ENCODE measurements around the gene FAT1.

The FAT1 gene

DNA sequence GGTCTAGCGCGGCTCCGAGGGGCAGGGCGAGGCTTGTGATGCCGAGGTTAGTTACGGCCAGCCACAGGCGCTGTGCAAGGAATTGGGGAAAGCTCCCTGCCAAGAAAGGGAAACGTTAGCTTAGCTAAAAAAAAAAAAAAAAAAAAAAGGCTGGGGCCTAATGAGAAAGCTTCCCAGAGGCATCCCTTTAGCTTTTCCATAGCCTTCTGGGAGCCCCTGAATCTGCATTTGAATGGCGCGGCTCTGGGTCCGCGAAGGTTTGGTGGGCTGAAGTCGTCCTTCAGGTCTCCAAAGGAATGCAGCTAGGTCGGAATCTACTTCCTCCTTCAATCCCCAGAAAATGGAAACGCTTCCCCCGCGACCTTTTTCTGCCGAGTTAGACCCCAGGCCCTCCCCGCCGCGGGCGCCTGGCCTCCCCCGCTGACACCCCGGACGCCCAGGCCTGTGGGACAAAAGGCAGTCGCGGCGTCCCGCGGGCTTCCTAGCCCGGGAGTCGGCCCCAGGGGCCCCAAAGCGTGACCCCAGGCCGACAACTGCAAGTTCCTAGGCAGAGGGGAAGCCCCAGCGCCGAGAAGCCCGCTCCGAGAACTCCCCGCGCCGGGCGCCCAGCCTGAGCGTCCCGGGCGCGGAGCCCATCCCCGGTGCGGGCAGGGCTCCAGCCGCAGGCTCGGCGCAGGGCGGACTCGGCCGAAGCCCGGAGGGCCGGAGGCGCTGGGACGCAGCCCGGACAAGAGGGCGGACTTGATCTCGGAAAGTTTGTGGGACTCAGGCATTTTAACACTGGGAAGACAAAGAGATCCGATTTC is 605 bp upstream of the FAT1 start:
- TF ChIP-seq, protein P1, sequence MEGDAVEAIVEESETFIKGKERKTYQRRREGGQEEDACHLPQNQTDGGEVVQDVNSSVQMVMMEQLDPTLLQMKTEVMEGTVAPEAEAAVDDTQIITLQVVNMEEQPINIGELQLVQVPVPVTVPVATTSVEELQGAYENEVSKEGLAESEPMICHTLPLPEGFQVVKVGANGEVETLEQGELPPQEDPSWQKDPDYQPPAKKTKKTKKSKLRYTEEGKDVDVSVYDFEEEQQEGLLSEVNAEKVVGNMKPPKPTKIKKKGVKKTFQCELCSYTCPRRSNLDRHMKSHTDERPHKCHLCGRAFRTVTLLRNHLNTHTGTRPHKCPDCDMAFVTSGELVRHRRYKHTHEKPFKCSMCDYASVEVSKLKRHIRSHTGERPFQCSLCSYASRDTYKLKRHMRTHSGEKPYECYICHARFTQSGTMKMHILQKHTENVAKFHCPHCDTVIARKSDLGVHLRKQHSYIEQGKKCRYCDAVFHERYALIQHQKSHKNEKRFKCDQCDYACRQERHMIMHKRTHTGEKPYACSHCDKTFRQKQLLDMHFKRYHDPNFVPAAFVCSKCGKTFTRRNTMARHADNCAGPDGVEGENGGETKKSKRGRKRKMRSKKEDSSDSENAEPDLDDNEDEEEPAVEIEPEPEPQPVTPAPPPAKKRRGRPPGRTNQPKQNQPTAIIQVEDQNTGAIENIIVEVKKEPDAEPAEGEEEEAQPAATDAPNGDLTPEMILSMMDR (conservative IDR thresholded peaks at IDR 0.05), result no peak
- peak overlapping the region; percentile 89 for H3K27ac ChIP-seq

DNA sequence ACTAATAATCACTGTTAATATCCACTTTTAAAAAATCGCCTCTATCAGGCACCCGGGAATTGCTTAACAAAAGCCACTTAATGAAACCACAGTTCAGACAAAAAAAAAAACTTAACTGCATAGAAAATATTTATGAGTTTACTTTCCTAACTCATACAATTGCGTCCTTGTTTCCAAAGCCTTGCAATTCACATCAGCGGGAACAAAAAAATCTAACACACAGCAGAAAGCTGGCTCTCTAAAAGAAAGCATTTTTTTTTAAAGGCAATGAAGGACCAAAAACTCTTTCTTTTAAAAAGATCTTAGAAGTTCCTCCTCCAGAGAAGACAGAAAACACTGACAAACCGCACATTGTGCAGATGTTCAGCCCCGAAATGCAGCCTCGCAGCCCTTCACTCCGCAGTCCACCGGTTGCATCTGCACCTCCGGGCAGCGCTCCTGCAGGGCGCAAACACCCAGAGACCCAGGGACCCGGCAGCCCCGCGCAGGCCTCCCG is 812 bp downstream of the FAT1 start:
- H3K27ac ChIP-seq, result peak overlapping the region; percentile 89
- TF ChIP-seq, protein P1 (conservative IDR thresholded peaks at IDR 0.05), result 0 out of 2 replicates have a peak, but pooled peaks have one; percentile 3

DNA sequence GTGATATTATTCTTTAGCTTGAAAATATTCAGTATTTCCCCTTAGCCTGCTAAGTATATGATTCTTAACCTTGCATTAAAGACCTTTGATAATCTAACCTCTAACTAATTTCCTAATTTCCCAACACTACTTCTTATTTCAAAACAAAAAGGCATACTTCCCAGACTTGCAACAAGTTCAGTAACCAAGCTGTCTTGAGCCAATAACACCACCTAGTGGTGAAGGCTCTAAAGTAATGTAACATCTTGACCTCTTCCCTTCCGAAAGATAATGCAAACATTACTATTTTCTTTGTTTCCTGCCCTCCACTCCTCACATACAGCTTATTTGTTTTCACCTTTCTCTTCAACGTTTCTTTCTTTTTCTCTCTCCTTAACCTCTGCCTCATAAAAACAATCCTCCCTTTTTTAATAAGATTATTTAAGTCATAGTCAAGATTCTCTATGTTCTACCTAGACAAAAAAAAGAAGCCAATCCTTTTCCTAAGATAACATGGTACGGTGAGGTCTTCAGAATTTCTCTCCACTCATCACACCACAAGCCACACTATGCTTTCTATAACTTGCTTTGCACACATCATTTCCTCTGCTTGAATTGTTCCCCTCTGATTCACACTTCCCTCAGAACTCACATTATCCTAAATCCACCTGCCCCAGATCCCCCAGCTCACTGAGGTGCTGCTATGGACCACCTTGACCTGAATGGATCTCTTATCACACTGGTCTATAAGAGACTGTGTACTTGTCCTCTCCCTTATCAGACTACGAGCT is 3.5 kb downstream of the FAT1 start:
- no peak overlapping the region for H3K27ac ChIP-seq
- TF ChIP-seq, protein P1 (conservative IDR thresholded peaks at IDR 0.05), result peak; percentile 61

DNA sequence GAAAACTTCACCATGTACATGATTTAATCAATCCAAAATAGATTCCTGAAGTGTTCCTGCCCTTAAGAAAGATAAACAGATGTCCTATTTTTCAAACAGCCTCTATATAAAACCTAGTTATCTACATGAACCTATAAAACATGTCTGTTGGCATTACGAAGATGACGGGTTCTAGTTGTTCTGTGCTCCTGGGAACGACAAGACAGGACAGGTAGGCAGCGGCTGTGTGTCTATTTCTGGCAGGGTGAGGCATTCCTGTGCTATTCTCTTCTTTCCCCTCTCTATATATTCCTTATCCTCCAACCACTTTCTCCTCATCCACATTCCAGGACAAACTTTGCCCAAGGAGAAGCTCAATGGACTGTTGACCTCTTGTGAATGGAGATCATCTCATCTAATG is 6.1 kb downstream of the FAT1 start:
- H3K27ac ChIP-seq, result no peak overlapping the region
- TF ChIP-seq, protein P1 (conservative IDR thresholded peaks at IDR 0.05), result no peak

DNA sequence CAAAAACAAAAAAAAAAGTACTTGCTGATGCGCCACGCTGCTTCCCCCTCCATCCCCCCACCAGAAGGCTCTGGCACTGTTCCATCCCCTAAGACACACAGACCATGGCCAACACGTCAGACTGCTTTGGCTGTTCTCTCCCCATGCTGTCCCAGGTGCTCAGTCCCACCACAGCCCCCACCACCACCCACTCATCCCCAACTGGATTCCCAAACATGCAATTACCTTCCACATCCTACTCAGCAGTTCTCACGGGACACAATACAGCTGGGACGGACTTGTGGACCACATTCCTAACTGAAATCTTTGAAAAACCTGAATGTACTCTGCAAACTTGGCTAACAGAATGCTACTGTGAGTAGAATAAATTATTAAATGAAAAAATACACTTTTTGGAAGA is 8.6 kb downstream of the FAT1 start:
- no peak overlapping the region for H3K27ac ChIP-seq
- TF ChIP-seq, protein P1 (conservative IDR thresholded peaks at IDR 0.05), result no peak

DNA sequence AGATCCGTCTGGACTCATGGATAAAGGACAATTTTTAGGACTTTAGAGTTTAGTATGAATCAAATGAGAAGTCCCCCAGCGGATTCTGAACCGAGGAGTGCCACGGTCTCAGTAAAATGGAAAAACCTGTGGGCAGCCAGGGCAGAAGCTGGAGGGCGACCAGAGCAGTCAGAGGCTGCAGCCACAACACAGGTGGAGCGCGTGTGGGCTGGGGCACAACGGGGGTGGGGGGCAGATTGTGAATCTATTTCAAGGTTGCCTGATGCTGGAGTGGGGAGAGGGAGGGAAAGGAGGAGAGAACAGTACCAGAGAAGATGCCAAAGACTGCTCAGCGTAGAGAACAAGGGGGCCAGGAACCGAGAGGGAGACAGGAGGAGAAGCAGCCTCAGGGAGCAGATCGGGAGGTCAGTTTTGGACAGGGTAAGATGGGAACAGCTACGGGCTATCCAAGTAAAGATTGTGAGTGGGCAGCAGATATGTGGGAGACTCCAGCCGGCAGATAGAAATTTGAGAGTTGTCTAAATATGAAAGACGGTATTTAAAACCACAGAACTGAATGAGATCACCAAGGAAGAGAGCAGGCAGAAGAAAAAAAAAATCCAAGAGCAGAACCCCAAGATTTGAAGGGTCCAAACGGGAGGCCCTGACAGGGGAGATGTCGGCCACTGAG is 9.5 kb downstream of the FAT1 start:
- TF ChIP-seq, protein P1 (conservative IDR thresholded peaks at IDR 0.05), result no peak
- no peak overlapping the region for H3K27ac ChIP-seq

DNA sequence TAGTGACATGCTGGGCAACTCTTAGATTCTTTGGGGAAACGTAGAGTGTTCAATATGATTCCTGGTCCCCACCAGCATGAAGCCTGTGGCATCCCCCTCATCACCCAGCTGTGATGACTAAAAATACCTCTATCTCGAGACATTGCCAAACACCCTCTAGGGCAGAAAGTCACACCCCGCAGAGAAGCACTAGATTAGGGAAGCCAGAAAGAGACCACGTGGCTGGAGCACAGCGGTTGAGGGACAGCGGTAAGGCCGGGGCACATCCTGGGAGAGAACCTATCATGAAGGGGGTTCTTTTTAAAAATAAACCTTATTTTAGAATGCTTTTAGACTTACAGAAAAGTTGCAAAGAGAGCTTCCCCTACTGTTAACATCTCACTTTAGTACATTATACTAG is 11.0 kb downstream of the FAT1 start:
- TF ChIP-seq, protein P1 (conservative IDR thresholded peaks at IDR 0.05), result no peak
- no peak overlapping the region for H3K27ac ChIP-seq
